Activated naive CD8-positive, alpha-beta T cell treated with anti-CD3 and anti-CD28 coated beads, Interleukin-2, amount 50 U/mL, for 16 hours (primary cell): ENCODE results near the gene ADGRG6.
"Not testable (repeated sequence)": the region's sequence is repeated elsewhere in the genome, so short reads cannot be mapped to it uniquely, and the experiment has no call there.

ENCODE experiments used
- DNase-seq: peaks from one replicate; pipeline ENCODE4 v3.0.0-alpha.2; 2020; ENCODE audit warnings: low read depth, low spot score

Gene ADGRG6

GRCh38 chr6:142444881-142445301, 143.1 kb downstream of the ADGRG6 start:
- DNase-seq = no peak

GRCh38 chr6:142446168-142446567, 144.4 kb downstream of the ADGRG6 start:
- DNase-seq = no peak

- DNase-seq = no peak
Observed at GRCh38 chr6:142446576-142446975, 144.8 kb downstream of the ADGRG6 start.

- no peak for DNase-seq
Observed at GRCh38 chr6:142448091-142448729, 146.4 kb downstream of the ADGRG6 start.

GRCh38 chr6:142450856-142451255, 149.0 kb downstream of the ADGRG6 start:
- DNase-seq = not testable (repeated sequence)

GRCh38 chr6:142452993-142453392, 151.2 kb downstream of the ADGRG6 start:
- no peak for DNase-seq

- DNase-seq = not testable (repeated sequence)
Observed at GRCh38 chr6:142454196-142454595, 152.4 kb downstream of the ADGRG6 start.

GRCh38 chr6:142454848-142455247, 153.0 kb downstream of the ADGRG6 start:
- not testable (repeated sequence) for DNase-seq

GRCh38 chr6:142455957-142456589, 154.3 kb downstream of the ADGRG6 start:
- no peak for DNase-seq

- DNase-seq = no peak
Observed at GRCh38 chr6:142457638-142458406, 156.0 kb downstream of the ADGRG6 start.

GRCh38 chr6:142458836-142459235, 157.0 kb downstream of the ADGRG6 start:
- DNase-seq = no peak

GRCh38 chr6:142459271-142459670, 157.5 kb downstream of the ADGRG6 start:
- DNase-seq = no peak

- DNase-seq = no peak
Observed at GRCh38 chr6:142462260-142462659, 160.5 kb downstream of the ADGRG6 start.

- no peak for DNase-seq
Observed at GRCh38 chr6:142463988-142464387, 162.2 kb downstream of the ADGRG6 start.

GRCh38 chr6:142469220-142469619, 167.4 kb downstream of the ADGRG6 start:
- no peak for DNase-seq

- DNase-seq = no peak
Observed at GRCh38 chr6:142470421-142470820, 168.6 kb downstream of the ADGRG6 start.

GRCh38 chr6:142474531-142475289, 172.9 kb downstream of the ADGRG6 start:
- DNase-seq = no peak

- no peak for DNase-seq
Observed at GRCh38 chr6:142476452-142476851, 174.6 kb downstream of the ADGRG6 start.

GRCh38 chr6:142478117-142478516, 176.3 kb downstream of the ADGRG6 start:
- DNase-seq = no peak

- no peak for DNase-seq
Observed at GRCh38 chr6:142481466-142481865, 179.7 kb downstream of the ADGRG6 start.

- no peak for DNase-seq
Observed at GRCh38 chr6:142482249-142482648, 180.4 kb downstream of the ADGRG6 start.

GRCh38 chr6:142482974-142483373, 181.2 kb downstream of the ADGRG6 start:
- DNase-seq = no peak
